Stimulated activated CD8-positive, alpha-beta memory T cell treated with anti-CD3 and anti-CD28 coated beads, Interleukin-12 subunit alpha, Interleukin-12 subunit beta, amount 100 ng/mL, for 4 hours (primary cell): ENCODE data around the gene GABRG3.

Source experiments
- DNase-seq: peaks from one replicate; pipeline ENCODE4 v3.0.0-alpha.2; 2020; ENCODE audit warnings: low read depth

GABRG3 gene

GRCh38 chr15:27111323-27111722, 140.3 kb downstream of the GABRG3 start:
- no peak for DNase-seq

GRCh38 chr15:27114473-27114872, 143.5 kb downstream of the GABRG3 start:
- no peak for DNase-seq

GRCh38 chr15:27119695-27120266, 148.8 kb downstream of the GABRG3 start:
- DNase-seq: no peak

GRCh38 chr15:27121672-27122071, 150.7 kb downstream of the GABRG3 start:
- no peak for DNase-seq

- no peak for DNase-seq
Measured at GRCh38 chr15:27123291-27123690, 152.3 kb downstream of the GABRG3 start.

GRCh38 chr15:27123808-27124207, 152.8 kb downstream of the GABRG3 start:
- DNase-seq: no peak

- no peak for DNase-seq
Measured at GRCh38 chr15:27124287-27124871, 153.4 kb downstream of the GABRG3 start.

GRCh38 chr15:27125185-27125584, 154.2 kb downstream of the GABRG3 start:
- DNase-seq: no peak

GRCh38 chr15:27126449-27126848, 155.5 kb downstream of the GABRG3 start:
- no peak for DNase-seq

- no peak for DNase-seq
Measured at GRCh38 chr15:27127815-27128570, 157.0 kb downstream of the GABRG3 start.

GRCh38 chr15:27133249-27133648, 162.3 kb downstream of the GABRG3 start:
- DNase-seq: no peak

GRCh38 chr15:27134481-27134880, 163.5 kb downstream of the GABRG3 start:
- no peak for DNase-seq

GRCh38 chr15:27135151-27135550, 164.2 kb downstream of the GABRG3 start:
- DNase-seq: no peak

- DNase-seq: no peak
Measured at GRCh38 chr15:27137127-27137526, 166.1 kb downstream of the GABRG3 start.

GRCh38 chr15:27165590-27165989, 194.6 kb downstream of the GABRG3 start:
- no peak for DNase-seq

GRCh38 chr15:27166917-27167316, 195.9 kb downstream of the GABRG3 start:
- DNase-seq: no peak

GRCh38 chr15:27167738-27168137, 196.8 kb downstream of the GABRG3 start:
- DNase-seq: no peak

GRCh38 chr15:27170851-27171250, 199.9 kb downstream of the GABRG3 start:
- DNase-seq: no peak

- no peak for DNase-seq
Measured at GRCh38 chr15:27172821-27173220, 201.8 kb downstream of the GABRG3 start.

GRCh38 chr15:27175472-27176153, 204.6 kb downstream of the GABRG3 start:
- no peak for DNase-seq

- DNase-seq: no peak
Measured at GRCh38 chr15:27176785-27177406, 205.9 kb downstream of the GABRG3 start.

GRCh38 chr15:27179789-27180188, 208.8 kb downstream of the GABRG3 start:
- DNase-seq: no peak
